Activated CD4-positive, alpha-beta memory T cell treated with anti-CD3 and anti-CD28 coated beads for 36 hours (primary cell): Measurements from ENCODE around the gene PTPRM. TPM values are rescaled to one million over a fixed set of nuclear protein-coding genes. Genes with fewer than 3 reads are reported as not detected.

Experiments used
- CTCF ChIA-PET: fragments of 350-600 bp; sonication (Branson Sonifier 250); formaldehyde crosslinking; loops from one replicate; lab custom pipeline; 2021; ENCODE audit warnings: antibody characterized with exemption, inconsistent platforms; lab: Charles Lee
- POLR2A ChIA-PET: fragments of 350-600 bp; sonication (Branson Sonifier 250); formaldehyde crosslinking; loops from one replicate; lab custom pipeline; 2021; ENCODE audit warnings: antibody characterized with exemption; lab: Charles Lee
- DNase-seq: peaks from one replicate; pipeline ENCODE4 v3.0.0-alpha.2; 2020
- H3K27ac Mint-ChIP-seq: one replicate; pipeline ENCODE4 v1.8.0; 2021; ENCODE audit warnings: mixed read lengths
- H3K27me3 Mint-ChIP-seq: one replicate; pipeline ENCODE4 v1.8.0; 2021; ENCODE audit warnings: mixed read lengths
- H3K36me3 Mint-ChIP-seq: one replicate; pipeline ENCODE4 v1.8.0; 2021; ENCODE audit warnings: mixed read lengths
- H3K4me1 Mint-ChIP-seq: one replicate; pipeline ENCODE4 v1.8.0; 2021; ENCODE audit warnings: low read depth, mixed read lengths
- H3K4me3 Mint-ChIP-seq: one replicate; pipeline ENCODE4 v1.8.0; 2021; ENCODE audit warnings: mild to moderate bottlenecking, mixed read lengths
- H3K9me3 Mint-ChIP-seq: one replicate; pipeline ENCODE4 v1.8.0; 2021; ENCODE audit warnings: mixed read lengths
- intact Hi-C: fragments of 100-400 bp; cut with micrococcal nuclease; formaldehyde crosslinking; loops from one replicate; pipeline ENCODE4 v1.15.1; 2023
- total RNA-seq, 2 experiments: library from RNA; stranded (reverse); gene quantifications; one replicate each; pipeline ENCODE4 v1.2.3, GENCODE V29; 2021

Gene PTPRM
- total RNA-seq, 2 experiments from 2014 or later = 7.0 to 8.6 TPM

DNA sequence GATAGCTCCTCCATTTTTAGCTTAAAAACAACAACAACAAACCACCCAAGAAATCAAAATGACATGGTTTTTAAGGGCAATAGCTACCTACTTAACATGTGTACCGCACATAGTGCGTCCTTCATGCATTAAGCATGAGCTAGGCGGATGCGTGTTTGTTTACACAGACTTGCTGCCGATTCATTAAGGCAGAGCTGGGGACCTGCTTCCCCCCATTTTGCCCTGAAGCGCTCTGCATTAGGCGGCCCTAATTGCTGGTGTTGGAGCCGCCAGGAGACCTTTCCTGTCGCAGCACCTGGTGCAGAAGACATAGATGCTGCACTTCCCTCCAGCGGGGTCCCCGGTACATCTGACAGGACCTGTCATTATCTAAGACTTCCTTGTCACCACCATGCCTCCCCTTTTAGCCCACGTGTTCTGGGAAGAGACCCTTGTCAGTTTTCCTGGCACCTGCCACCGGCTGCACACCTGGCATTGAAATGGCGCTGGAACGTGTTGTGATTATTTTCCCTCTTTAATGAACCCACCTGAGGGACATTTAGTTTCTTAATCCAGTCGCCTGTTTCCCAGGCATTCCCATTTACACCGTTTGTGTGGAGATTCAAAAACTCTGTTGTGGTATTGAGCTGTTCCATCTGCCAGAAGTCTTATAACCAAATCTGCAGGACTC, 781.1 kb downstream of the PTPRM start:
- H3K27me3 Mint-ChIP-seq = peaks cover under 1% of the 10 kb centered on the region
- H3K4me3 Mint-ChIP-seq = no peak overlapping the region
- ChIA-PET CTCF (no interaction called here), POLR2A (no interaction called here)
- intact Hi-C loops = no loop called here
- DNase-seq = no peak
- no peaks in the 10 kb centered on the region for H3K4me1 Mint-ChIP-seq
- no peak overlapping the region for H3K27ac Mint-ChIP-seq
- H3K9me3 Mint-ChIP-seq = no peaks in the 10 kb centered on the region
- H3K36me3 Mint-ChIP-seq = no peaks in the 10 kb centered on the region

DNA sequence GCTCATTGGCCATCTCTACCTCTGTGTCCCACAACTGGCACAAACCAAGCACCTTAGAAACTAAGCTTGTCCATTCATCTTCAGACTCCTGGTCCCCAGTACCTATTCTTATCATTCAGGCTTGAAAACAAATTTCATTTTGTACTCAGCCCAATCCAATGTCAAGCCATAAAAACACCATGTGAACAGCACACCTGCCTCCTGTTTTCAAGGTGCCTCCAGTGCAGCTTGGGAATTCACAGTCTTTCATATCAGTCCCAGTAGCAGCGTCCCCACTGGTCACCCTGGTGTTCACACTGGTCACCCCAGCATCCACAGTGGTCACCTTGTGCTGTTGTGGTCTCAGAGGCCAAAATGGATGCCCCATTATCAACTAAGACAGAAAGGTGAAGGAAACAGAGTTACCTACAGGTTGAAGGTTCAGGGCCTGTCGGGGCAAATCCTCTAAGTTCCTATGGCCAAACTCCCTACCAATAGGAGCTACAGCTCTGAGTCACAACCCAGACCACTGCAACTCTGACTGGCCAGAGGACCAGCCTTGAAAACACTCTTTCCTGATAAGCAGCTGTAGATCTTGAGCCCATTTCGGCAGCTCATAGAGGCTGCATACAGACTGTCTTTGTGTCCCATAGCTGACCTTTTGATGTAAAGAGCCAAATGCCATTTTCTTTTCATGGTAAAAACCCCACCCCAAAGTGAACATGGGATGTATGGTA, 782.6 kb downstream of the PTPRM start:
- H3K27ac Mint-ChIP-seq = no peak overlapping the region
- DNase-seq = no peak
- no peaks in the 10 kb centered on the region for H3K4me1 Mint-ChIP-seq
- ChIA-PET CTCF (no interaction called here), POLR2A (no interaction called here)
- no peaks in the 10 kb centered on the region for H3K9me3 Mint-ChIP-seq
- intact Hi-C loops = no loop called here
- H3K4me3 Mint-ChIP-seq = no peak overlapping the region
- no peaks in the 10 kb centered on the region for H3K36me3 Mint-ChIP-seq
- H3K27me3 Mint-ChIP-seq = peaks cover 2% of the 10 kb centered on the region

DNA sequence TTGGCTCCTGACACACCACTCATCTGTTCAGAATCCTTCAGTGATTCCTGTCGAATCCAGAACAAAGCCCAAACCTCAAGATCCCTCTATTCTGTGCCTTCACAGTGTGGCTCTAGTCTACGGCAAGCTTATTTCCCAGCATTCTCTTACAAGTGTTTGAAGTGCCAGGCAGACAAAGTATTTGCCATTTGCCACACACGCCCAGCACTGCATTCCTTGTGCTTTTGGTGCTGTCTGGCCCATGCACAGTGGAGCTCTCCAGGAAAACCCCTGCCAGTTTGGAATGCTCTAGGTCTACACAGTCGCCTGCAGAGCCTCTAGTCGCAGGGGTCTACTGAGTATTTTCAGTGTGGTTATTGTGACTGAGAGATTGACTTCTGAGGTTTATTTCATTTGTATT, 783.5 kb downstream of the PTPRM start:
- Mint-ChIP-seq H3K27me3 (peaks cover 2% of the 10 kb centered on the region), H3K9me3 (no peaks in the 10 kb centered on the region), H3K27ac (no peak overlapping the region), H3K4me1 (no peaks in the 10 kb centered on the region), H3K4me3 (no peak overlapping the region), H3K36me3 (no peaks in the 10 kb centered on the region)
- DNase-seq = no peak
- intact Hi-C loops = no loop called here
- CTCF ChIA-PET = no interaction called here
- POLR2A ChIA-PET = no interaction called here

DNA sequence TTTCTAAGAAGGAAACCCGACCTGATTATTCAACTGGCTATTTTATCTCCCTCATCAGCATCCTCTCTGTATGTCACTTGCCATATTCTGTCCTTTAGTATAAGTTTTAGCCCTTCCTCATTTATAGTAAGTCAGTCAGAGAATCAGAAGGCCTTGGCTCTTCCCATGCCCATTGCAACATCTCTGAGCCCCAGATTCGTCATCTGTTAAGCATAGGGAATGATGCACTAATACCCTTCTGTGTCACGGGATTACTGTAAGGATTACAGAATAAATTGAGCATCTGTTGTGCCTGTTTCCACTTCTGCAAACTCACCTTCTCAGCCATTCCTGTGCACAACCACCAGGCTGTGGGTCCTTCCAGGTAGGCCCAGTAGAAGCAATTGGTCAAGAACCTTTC, 784.0 kb downstream of the PTPRM start:
- POLR2A ChIA-PET = no interaction called here
- no peak for DNase-seq
- intact Hi-C loops = no loop called here
- CTCF ChIA-PET = no interaction called here
- Mint-ChIP-seq H3K36me3 (no peaks in the 10 kb centered on the region), H3K9me3 (no peaks in the 10 kb centered on the region), H3K27ac (no peak overlapping the region), H3K4me3 (no peak overlapping the region), H3K27me3 (peaks cover 2% of the 10 kb centered on the region), H3K4me1 (no peaks in the 10 kb centered on the region)

DNA sequence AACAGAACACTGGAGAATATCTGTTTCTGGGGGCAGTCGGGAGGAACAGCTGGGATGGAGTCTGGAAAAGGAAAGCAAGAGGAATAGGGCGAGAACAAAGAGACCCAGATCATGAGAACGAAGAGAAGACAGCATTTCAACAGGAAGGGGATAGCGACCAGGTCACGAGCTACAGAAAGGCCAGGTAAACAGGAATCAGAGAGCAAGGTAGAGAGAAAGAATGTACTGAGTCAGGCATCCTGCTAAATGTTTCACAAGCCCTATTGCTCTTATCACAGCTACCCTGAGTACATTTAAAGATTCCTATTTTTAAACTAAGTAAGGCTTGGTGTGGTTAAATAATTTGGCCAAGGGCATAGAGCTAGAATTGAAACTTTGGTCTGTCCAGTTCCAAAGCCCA, 787.2 kb downstream of the PTPRM start:
- intact Hi-C loops = no loop called here
- Mint-ChIP-seq H3K9me3 (no peaks in the 10 kb centered on the region), H3K36me3 (no peaks in the 10 kb centered on the region), H3K27me3 (peaks cover 2% of the 10 kb centered on the region), H3K27ac (no peak overlapping the region), H3K4me3 (no peak overlapping the region), H3K4me1 (no peaks in the 10 kb centered on the region)
- ChIA-PET CTCF (no interaction called here), POLR2A (no interaction called here)
- no peak for DNase-seq

DNA sequence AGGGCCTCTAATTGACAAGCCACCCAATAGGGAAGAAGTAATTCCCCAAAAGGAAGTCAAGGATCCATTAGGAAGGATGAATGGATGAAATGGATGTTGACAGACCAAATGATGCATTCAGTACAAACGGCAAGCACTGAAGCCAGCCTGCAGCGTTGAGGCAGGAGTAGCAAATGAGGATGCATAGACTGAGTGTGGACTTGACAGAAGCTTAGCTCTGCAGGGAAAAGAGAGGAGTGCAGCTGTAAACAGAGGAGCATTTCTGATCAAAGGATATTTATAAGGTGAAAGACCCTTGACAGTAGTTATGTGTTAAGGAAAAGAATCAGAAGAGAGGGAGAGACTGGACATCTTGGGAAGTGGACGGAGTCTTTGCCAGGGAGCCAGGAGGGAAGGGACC, 788.9 kb downstream of the PTPRM start:
- peaks cover 2% of the 10 kb centered on the region for H3K27me3 Mint-ChIP-seq
- H3K4me1 Mint-ChIP-seq = no peaks in the 10 kb centered on the region
- POLR2A ChIA-PET = no interaction called here
- no peaks in the 10 kb centered on the region for H3K9me3 Mint-ChIP-seq
- no peak for DNase-seq
- CTCF ChIA-PET = no interaction called here
- H3K4me3 Mint-ChIP-seq = no peak overlapping the region
- no peak overlapping the region for H3K27ac Mint-ChIP-seq
- intact Hi-C loops = no loop called here
- no peaks in the 10 kb centered on the region for H3K36me3 Mint-ChIP-seq

DNA sequence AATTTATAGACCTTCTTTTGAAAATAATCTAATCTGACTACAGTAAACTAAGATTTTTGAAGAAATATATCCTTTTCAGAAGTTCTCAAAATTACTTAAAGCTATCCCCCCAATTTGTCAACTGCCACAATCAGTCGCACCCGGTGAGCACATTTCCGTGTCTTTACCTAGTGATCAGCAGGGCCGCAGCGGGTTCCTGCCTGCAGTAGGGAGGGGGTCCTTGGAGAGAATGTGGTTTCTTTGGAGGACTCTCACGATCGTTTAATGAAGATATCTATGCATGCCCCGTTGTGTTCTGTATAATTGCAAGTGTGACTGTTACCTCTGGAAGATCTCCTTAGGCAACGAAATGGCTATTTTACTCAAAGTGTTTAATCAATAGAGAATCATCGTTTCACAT, 790.2 kb downstream of the PTPRM start:
- Mint-ChIP-seq H3K4me1 (no peaks in the 10 kb centered on the region), H3K36me3 (no peaks in the 10 kb centered on the region), H3K27me3 (peaks cover 2% of the 10 kb centered on the region), H3K4me3 (no peak overlapping the region), H3K9me3 (no peaks in the 10 kb centered on the region), H3K27ac (no peak overlapping the region)
- no peak for DNase-seq
- intact Hi-C loops = no loop called here
- ChIA-PET CTCF (no interaction called here), POLR2A (no interaction called here)

DNA sequence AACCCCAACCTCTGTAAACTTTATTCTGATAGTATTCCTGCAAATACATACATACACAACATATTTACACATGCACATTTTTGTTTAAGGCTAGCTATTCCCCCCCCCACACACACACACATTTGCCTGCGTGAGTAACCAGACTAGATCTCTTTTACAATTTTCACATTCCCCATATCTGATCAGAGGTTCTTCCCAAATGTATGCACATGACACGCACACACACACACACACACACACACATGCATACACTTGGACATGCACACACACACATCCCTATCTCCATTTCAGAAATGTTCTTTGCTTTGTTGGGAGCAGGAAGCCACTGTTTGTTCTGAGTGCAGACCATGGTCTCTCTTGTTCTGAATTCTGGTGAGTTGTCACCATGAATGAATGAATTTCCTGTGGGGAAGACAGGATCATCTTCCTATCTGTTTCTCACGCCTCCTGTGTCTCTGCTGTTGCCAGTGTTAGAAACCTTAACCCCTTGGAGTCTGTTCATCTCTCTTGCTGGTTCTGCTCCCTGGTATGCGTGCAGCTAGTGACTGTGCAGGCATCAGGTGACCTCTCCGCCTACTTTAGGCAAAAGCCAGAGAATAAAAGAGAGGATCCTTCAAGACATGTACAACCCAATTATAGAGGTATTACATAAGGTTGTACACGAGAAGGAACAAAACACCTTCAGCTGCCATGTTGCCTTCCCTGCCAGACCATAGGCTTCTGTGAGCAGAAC, 791.1 kb downstream of the PTPRM start:
- CTCF ChIA-PET = no interaction called here
- no peak for DNase-seq
- H3K4me3 Mint-ChIP-seq = no peak overlapping the region
- H3K9me3 Mint-ChIP-seq = no peaks in the 10 kb centered on the region
- intact Hi-C loops = no loop called here
- H3K27ac Mint-ChIP-seq = no peak overlapping the region
- H3K27me3 Mint-ChIP-seq = peaks cover under 1% of the 10 kb centered on the region
- no peaks in the 10 kb centered on the region for H3K4me1 Mint-ChIP-seq
- POLR2A ChIA-PET = no interaction called here
- H3K36me3 Mint-ChIP-seq = no peaks in the 10 kb centered on the region

DNA sequence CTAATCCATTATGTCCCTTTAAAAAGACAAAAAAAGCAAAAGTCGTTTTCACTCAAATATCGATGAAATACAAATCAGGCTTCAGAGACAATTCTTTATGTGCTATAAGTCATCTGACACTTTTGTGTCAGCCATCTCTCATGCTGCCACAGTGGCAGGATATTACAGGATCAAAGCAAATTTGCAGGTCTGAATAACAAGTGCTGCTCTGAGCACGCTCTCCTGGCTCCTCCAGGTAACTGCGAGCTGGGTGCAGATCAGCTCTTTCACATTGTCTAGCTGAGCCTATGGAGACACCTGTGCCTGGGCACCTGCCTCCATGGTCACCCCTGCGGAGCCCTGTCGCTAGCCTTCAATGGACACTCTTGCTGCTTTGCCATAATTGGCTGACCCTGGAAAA, 792.0 kb downstream of the PTPRM start:
- no peaks in the 10 kb centered on the region for H3K9me3 Mint-ChIP-seq
- H3K4me3 Mint-ChIP-seq = no peak overlapping the region
- no peak for DNase-seq
- H3K27me3 Mint-ChIP-seq = no peaks in the 10 kb centered on the region
- H3K27ac Mint-ChIP-seq = no peak overlapping the region
- CTCF ChIA-PET = no interaction called here
- H3K36me3 Mint-ChIP-seq = no peaks in the 10 kb centered on the region
- intact Hi-C loops = no loop called here
- POLR2A ChIA-PET = no interaction called here
- H3K4me1 Mint-ChIP-seq = no peaks in the 10 kb centered on the region

DNA sequence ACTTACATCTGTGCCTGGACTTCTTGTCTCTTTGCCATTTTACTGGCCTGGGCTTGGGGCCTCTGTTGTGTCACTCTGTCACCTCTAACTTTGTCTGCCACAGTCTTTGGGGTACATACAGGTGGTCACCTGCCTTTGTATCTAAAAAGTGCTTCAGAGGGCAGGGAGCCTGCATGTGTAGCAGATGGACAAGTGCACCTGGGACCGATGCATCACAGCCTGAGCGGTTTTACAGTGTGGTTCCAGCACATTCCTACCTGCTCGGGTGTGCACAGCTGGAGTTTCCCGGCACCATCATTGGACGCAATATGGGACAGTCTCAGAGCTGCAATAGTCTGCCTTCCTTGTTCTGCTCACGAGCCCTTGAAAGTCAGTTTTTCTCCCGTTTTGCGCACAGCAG, 792.4 kb downstream of the PTPRM start:
- intact Hi-C loops = no loop called here
- Mint-ChIP-seq H3K4me3 (no peak overlapping the region), H3K27ac (no peak overlapping the region), H3K9me3 (no peaks in the 10 kb centered on the region), H3K27me3 (no peaks in the 10 kb centered on the region), H3K4me1 (no peaks in the 10 kb centered on the region), H3K36me3 (no peaks in the 10 kb centered on the region)
- DNase-seq = no peak
- ChIA-PET CTCF (no interaction called here), POLR2A (no interaction called here)

DNA sequence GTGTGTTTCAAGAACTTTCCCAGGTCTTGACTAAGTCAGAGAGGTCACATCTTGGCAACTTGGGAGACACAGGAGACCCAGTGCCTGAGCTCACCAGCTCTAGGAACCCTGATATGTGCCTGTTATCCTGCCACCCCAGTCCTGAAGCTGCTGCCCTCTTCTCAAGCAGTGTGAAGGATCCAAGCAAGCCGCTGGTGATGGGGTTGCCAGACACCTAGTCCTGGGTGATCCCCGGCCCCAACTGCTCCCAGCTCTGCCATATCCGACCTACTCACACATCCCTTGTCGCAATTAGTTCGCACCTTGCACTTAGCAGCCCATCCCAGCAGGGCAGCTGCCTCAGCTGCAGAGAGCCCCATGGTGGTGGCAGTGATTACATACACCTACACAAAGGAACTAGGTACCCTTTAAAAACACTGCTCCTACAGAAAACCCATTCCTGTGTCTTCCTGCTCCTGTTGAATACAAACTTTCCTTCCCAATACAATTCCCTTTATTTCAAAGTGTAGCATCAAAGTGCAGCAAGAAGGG, 794.9 kb downstream of the PTPRM start:
- POLR2A ChIA-PET = interaction anchor here (0.7 kb wide), 1 partner anchor 125 kb away, joined by 3 read pairs; no protein-coding TSS in a partner anchor
- peaks cover 8% of the 10 kb centered on the region for H3K27me3 Mint-ChIP-seq
- H3K4me1 Mint-ChIP-seq = no peaks in the 10 kb centered on the region
- H3K9me3 Mint-ChIP-seq = no peaks in the 10 kb centered on the region
- DNase-seq = no peak
- intact Hi-C loops = no loop called here
- no peak overlapping the region for H3K4me3 Mint-ChIP-seq
- H3K27ac Mint-ChIP-seq = no peak overlapping the region
- CTCF ChIA-PET = no interaction called here
- no peaks in the 10 kb centered on the region for H3K36me3 Mint-ChIP-seq

DNA sequence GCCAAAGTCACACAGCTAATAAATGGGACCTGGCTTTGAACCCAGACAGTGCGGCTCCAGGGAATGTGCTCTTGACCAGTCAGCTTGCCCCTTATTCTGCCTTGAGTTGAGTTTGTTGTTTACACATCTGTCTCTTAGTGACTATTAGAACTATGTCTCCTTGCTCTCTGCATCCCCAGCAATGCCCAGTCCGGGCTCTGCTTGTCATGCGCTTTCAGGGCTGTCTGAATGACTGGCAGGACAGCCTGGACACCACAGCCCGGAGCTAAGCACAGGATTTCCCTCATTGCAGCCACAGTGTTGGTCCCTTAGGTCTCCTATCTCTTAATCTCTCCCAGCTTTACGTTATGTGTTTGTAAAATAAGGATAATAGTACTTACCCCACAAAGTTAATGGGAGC, 795.7 kb downstream of the PTPRM start:
- no peak for DNase-seq
- CTCF ChIA-PET = no interaction called here
- no peak overlapping the region for H3K27ac Mint-ChIP-seq
- H3K27me3 Mint-ChIP-seq = peaks cover 11% of the 10 kb centered on the region
- H3K4me3 Mint-ChIP-seq = no peak overlapping the region
- POLR2A ChIA-PET = no interaction called here
- no peaks in the 10 kb centered on the region for H3K4me1 Mint-ChIP-seq
- intact Hi-C loops = no loop called here
- H3K36me3 Mint-ChIP-seq = no peaks in the 10 kb centered on the region
- no peaks in the 10 kb centered on the region for H3K9me3 Mint-ChIP-seq
